ENCODE results near the gene PLXNC1.

The PLXNC1 gene

GRCh38 chr12:94204499-94205247 lies 56.3 kb downstream of the PLXNC1 start:
- no peak for DNase-seq (ENCODE audit: low read depth in 2 of 2)

DNA sequence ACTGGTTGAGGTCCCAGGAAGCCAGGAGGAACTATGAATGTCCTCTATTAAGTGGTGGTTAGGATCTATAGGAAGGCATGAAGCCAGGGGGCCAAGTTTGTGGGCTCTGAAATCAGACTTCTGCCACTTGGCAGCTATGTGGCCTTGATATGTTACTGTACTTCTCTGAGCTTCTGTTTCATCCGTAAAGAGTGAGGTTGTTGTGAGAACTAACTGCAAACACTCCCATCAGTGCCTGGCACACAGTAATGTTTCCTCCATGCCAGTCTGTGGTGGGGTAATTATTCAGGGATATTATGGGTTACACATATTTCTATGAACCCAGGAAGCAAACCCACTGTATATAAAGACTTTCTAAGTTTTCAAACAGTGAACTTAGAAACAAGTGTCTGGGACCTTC lies 57.4 kb downstream of the PLXNC1 start:
- DNase-seq (ENCODE audit: low read depth in 2 of 2): no peak

GRCh38 chr12:94206886-94207285 lies 58.5 kb downstream of the PLXNC1 start:
- DNase-seq (ENCODE audit: low read depth in 2 of 2): no peak

DNA sequence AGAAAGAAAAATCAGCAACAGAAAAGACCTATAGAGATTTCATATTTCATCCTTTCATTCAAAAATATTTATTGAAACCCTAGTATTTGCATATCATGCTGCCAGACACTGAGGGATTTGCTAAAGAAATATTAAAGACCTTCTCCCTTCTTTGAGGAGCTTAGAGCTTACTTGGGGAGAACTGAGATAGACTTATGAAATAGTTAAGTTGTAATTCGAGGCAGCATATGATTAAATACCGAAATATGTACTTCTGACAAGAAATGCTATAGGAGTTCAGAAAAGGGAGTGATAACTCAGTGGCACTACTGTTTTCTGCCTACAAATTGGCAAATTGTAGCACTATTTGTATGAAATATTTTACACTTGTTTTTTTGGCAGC lies 59.1 kb downstream of the PLXNC1 start:
- no peak for DNase-seq (ENCODE audit: low read depth in 2 of 2)

DNA sequence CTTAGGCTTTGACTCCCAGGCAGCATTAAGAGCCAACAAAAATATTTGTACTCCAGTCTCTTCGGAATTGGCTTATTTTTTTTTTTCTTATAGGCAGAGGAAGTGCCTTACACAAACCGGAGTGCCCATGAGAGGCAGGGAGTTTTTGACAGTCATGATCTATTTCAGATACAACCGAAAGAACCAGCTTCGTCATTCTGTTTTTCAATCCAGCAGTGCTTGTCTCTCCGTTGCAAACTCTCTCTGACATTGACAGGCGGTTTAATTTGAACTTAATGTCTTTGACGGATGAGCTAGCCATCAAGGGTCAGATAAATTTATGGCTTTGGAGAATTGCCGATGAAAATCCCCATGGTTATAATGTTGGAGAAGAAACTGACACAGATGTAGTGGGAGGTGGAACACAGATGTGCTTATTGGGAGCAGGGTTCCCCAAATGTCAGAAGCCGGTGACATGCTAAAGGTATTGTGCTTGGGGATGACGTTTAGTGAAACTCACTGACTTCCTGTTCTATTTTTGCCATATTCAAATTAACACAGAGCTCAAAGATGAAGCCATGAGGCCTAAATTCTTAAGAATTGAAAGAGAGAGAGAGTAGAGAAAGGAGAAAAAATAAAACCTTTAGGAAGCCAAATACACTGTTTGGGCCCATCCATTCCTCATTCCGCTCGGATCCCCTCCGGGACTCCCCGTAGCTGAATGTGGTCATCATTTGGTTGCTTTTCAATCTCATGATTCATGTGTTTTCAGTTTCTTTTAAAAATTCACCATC lies 59.7 kb downstream of the PLXNC1 start:
- DNase-seq (ENCODE audit: low read depth in 2 of 2): no peak

DNA sequence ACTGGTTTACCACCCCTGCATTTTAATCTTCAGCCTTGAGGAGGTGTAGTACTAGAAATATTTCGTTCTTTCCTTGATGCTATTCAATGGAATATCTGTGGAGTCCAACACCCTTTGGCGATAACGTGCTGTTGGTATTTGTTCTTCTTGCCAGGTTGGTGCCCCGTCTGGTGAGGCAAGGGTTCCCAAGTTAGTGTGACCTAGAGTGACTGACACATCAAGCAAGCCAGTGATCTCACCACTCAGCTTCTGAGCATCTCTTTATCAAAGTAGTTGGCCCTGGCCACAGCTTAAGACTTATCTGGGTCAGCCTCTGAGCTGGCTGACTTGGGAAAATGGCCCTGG lies 60.2 kb downstream of the PLXNC1 start:
- DNase-seq (ENCODE audit: low read depth in 2 of 2): no peak

DNA sequence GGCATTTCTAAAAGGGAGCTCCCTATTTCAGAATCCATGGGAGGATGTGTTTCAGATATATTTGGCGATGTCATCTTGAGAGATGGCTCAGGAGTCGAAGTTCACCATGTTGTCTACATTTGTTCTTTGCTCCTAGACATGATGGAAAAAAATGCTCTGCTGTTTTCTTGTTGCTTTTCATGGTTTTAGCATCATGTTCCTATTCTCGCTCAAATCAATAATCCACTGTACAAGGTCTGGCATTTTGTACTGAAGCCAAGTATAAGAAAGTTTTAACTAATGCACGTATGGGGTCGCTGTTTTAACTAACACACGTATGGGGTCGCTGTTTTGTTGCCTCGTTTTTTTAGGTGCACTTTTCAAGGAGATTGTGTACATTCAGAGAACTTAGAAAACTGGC lies 60.9 kb downstream of the PLXNC1 start:
- DNase-seq (ENCODE audit: low read depth in 2 of 2): no peak

- no peak for DNase-seq (ENCODE audit: low read depth in 2 of 2)
Measured at GRCh38 chr12:94211021-94211420, 62.6 kb downstream of the PLXNC1 start.

GRCh38 chr12:94218233-94218632 lies 69.9 kb downstream of the PLXNC1 start:
- no peak for DNase-seq (ENCODE audit: low read depth in 2 of 2)

GRCh38 chr12:94219622-94220302 lies 71.4 kb downstream of the PLXNC1 start:
- no peak for DNase-seq (ENCODE audit: low read depth in 2 of 2)

DNA sequence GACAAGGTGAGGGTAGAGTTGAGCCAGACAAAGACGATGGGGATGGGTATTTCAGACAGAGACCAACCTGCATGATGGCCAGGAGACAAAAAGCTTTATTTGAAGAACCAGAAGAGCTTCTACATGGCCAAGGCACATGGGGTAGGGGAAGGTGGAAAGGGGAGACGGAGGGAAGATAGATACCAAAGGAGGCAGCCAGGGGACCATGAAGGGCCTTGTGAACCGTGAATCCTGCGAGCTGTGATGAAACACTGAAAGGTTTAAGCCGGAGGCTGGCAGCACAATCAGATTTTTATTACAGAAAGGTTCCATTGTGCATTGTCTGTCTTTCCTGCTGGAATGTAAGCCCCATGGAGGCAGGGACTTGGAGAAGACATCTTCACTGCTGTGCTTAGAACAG lies 72.4 kb downstream of the PLXNC1 start:
- no peak for DNase-seq (ENCODE audit: low read depth in 2 of 2)

DNA sequence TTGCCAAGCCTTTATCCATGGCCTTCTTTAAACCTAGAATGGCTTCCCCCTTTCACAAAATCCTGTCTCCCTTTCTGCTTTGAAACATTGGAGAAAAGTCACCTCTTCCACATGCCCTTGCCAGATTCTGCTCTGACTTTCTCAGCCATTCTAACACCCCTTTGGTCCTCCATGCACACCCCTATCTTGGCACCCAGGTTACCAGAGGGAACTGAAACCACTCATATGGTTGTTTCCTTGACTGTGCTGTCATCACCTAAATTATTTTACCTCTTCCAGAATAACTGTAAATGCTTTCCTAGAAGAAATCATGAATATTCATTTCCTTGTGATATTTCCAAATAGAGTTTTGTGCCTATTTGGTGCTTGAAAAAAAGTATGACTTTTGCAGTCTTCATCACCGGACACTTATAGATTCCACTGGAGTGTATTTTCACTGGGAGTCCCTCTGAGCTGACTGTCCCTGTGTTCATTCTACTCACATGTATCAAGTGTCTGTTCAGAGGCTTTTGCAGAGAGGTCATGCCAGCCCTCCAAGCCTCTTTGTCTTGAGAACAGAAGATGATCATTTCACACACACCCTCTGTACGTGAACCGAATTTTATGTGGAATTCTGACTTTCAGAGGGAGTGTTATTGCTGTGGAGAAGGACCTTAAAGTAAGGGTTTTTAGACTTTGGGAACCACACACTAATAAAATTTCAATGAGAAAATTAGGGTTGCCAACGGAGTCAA lies 74.1 kb downstream of the PLXNC1 start:
- DNase-seq (ENCODE audit: low read depth in 2 of 2): no peak

GRCh38 chr12:94223842-94224241 lies 75.5 kb downstream of the PLXNC1 start:
- no peak for DNase-seq (ENCODE audit: low read depth in 2 of 2)

- DNase-seq (ENCODE audit: low read depth in 2 of 2): no peak
Measured at GRCh38 chr12:94225506-94225905, 77.1 kb downstream of the PLXNC1 start.

GRCh38 chr12:94225947-94226630 lies 77.7 kb downstream of the PLXNC1 start:
- no peak for DNase-seq (ENCODE audit: low read depth in 2 of 2)

DNA sequence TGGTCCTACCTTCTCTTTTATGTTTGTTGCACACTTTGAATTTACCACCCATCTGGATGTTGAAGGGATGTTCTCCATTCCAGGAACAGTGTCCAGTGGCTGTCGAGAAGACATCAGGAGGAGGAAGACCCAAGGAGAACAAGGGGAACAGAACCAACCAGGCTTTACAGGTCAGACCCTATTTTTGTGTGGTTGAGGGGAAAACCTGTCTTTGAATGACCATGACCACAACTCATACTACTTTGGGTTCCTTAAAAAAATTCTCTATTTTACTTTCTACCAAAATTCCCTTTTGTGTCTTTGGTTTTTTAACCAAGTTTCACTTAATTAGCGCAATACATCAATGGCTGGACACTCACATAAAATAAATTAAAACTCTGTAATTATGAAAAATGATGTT lies 78.7 kb downstream of the PLXNC1 start:
- no peak for DNase-seq (ENCODE audit: low read depth in 2 of 2)

DNA sequence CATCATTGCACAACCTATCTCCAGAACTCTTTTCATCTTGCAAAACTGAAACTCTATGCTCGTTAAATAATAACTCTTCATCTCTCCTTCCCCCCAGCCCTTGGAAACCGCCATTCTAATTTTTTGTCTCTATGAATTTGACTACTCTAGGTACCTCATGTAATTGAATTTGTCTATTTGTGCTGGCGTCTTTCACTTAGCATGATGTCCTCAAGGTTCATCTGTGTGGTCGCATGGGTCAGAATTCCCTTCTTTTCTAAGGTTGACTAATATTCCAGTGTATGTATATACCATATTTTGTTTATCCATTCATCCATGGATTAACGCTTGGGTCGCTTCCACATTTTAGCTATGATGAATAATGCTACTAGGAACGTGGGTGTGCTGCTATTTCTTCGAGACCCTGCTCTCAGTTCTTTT lies 80.1 kb downstream of the PLXNC1 start:
- DNase-seq (ENCODE audit: low read depth in 2 of 2): no peak

DNA sequence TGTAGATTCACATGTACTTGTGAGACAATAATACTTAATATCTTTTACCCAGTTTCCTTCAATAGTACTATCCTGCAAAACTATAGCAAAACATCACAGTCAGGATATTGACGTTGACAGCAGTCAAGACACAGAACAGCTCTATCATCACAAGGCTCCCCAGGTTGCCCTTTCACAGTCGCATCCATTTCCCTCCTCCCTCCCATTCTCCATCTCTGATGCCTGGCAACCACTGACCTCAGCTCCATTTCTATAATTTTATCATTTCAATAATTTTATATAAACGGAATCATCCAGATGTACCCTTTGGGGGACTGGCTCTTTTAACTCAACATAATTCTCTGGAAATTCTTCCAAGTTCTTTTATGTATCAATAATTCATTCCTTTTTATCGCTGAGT lies 81.5 kb downstream of the PLXNC1 start:
- DNase-seq (ENCODE audit: low read depth in 2 of 2): no peak

- no peak for DNase-seq (ENCODE audit: low read depth in 2 of 2)
Measured at GRCh38 chr12:94230357-94230905, 82.1 kb downstream of the PLXNC1 start.

DNA sequence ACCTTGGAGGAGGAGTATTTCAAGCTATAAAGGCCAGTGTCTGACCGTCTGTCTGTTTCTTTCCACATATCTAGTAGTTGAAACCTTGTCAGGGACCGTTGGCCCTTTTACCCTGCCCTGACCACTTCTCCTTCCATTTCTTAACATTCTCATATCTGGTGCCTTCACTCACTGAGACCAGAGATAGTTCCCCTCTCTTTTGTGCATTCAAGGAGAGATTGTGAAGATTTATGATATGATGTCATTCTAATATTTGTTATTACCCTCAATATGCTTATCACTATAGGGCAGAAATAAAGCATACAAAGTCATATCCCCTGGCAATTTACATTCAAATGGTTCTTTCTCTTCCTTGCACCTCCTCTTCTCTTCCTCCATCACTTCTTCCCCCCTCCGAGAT lies 83.3 kb downstream of the PLXNC1 start:
- no peak for DNase-seq (ENCODE audit: low read depth in 2 of 2)

DNA sequence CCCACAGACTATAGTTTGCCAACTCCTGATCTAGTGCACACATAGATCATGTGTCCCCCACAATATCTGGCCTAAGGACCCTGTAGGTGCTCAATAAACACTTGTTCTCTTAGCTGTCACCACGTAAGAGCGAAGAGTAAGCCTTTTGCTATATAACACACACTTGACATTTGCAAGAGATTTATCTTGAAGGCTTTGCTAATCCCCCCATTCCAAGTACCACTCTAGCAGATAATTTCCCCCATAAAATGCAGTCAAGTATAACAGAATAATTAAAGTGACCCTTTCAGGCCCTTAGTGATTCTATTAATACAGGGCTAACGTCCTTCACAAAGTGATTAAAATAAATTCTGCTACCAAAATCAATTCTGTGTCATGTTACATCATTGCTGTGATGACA lies 87.5 kb downstream of the PLXNC1 start:
- DNase-seq (ENCODE audit: low read depth in 2 of 2): no peak
